HL-60 (cell line): Measurements from ENCODE around the gene ITPK1.

Experiments used
- CTCF ChIP-seq: IDR thresholded peaks from one replicate; pipeline ENCODE4 v1.5.1; 2011; ENCODE audit warnings: low read length, control low read depth, inconsistent platforms; ENCODE audit not compliant: insufficient read depth
- GABPA ChIP-seq: IDR thresholded peaks from 2 replicates; pipeline ENCODE4 v1.6.1; 2012; ENCODE audit warnings: low read depth
- POLR2AphosphoS5 ChIP-seq: IDR thresholded peaks from 2 replicates; pipeline ENCODE4 v1.6.1; 2012; ENCODE audit warnings: low read depth
- SPI1 ChIP-seq: IDR thresholded peaks from 2 replicates; pipeline ENCODE4 v1.6.1; 2012; ENCODE audit warnings: low read depth, mild to moderate bottlenecking, borderline replicate concordance
- TF ChIP-seq, protein P1 (sequence below): IDR thresholded peaks from 2 replicates; pipeline ENCODE4 v1.6.1; 2012; ENCODE audit warnings: low read depth; ENCODE audit not compliant: insufficient replicate concordance

- TF ChIP-seq CTCF: no peak
- no peak for TF ChIP-seq GABPA
- no peak for TF ChIP-seq POLR2AphosphoS5
- TF ChIP-seq, protein P1, sequence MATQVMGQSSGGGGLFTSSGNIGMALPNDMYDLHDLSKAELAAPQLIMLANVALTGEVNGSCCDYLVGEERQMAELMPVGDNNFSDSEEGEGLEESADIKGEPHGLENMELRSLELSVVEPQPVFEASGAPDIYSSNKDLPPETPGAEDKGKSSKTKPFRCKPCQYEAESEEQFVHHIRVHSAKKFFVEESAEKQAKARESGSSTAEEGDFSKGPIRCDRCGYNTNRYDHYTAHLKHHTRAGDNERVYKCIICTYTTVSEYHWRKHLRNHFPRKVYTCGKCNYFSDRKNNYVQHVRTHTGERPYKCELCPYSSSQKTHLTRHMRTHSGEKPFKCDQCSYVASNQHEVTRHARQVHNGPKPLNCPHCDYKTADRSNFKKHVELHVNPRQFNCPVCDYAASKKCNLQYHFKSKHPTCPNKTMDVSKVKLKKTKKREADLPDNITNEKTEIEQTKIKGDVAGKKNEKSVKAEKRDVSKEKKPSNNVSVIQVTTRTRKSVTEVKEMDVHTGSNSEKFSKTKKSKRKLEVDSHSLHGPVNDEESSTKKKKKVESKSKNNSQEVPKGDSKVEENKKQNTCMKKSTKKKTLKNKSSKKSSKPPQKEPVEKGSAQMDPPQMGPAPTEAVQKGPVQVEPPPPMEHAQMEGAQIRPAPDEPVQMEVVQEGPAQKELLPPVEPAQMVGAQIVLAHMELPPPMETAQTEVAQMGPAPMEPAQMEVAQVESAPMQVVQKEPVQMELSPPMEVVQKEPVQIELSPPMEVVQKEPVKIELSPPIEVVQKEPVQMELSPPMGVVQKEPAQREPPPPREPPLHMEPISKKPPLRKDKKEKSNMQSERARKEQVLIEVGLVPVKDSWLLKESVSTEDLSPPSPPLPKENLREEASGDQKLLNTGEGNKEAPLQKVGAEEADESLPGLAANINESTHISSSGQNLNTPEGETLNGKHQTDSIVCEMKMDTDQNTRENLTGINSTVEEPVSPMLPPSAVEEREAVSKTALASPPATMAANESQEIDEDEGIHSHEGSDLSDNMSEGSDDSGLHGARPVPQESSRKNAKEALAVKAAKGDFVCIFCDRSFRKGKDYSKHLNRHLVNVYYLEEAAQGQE: no peak
- TF ChIP-seq SPI1: peak; percentile 85
Observed at GRCh38 chr14:93084866-93085857, 30.6 kb downstream of the ITPK1 start.
